HCT116 (cell line): ENCODE data around the gene USP12. TPM values are rescaled to one million over a fixed set of nuclear protein-coding genes. Genes with fewer than 3 reads are reported as not detected.

Experiments used
- ATAC-seq: fragments of 200-7000 bp; cut with Tn5 transposase; 2 replicates; pipeline ENCODE4 v1.9.1; 2020; ENCODE audit warnings: mild to moderate bottlenecking, moderate library complexity
- BruUV-seq: library from RNA; stranded (reverse); fragments of 400-500 nt; replicated peaks from 2 replicates; lab custom pipeline; 2021; lab: Mats Ljungman, UMichigan
- CTCF ChIA-PET: fragments of 300-600 bp; sonication (Branson Sonifier 250); formaldehyde crosslinking; loops from one replicate; lab custom pipeline; 2021; ENCODE audit warnings: antibody characterized with exemption; lab: Charles Lee
- POLR2A ChIA-PET: fragments of 300-600, 350-600 bp; sonication (Branson Sonifier 250); formaldehyde crosslinking; loops from one replicate; lab custom pipeline; 2021; ENCODE audit warnings: antibody characterized with exemption; lab: Charles Lee
- RAD21 ChIA-PET, 2 experiments: fragments of 300-600 bp; sonication (Branson Sonifier 250); formaldehyde crosslinking; loops; one replicate each; lab custom pipeline; 2023; ENCODE audit warnings: low total read pairs in 2 of 2; ENCODE audit not compliant: uncharacterized antibody in 2 of 2, unreplicated experiment in 2 of 2, low non-redundant PET in 1 of 2; lab: Charles Lee
- DNase-seq: peaks from one replicate; pipeline ENCODE4 v3.0.0-alpha.2; 2010; ENCODE audit warnings: low read depth, low spot score
- H2AFZ ChIP-seq: fragments of 200-600 bp; shearing (Covaris generic), sonication (generic); 2 replicates; pipeline ENCODE4 v1.6.1; 2017; ENCODE audit warnings: low read depth, mixed run types, mixed read lengths, antibody characterized with exemption, low read length; ENCODE audit not compliant: poor library complexity, severe bottlenecking
- H3K27ac ChIP-seq: 2 replicates; pipeline ENCODE4 v1.5.1; 2012; ENCODE audit warnings: low read depth, low read length
- H3K27me3 ChIP-seq: fragments of 200-600 bp; sonication (generic); 2 replicates; pipeline ENCODE4 v1.6.1; 2016; ENCODE audit warnings: mixed run types, low read length, mixed read lengths; ENCODE audit not compliant: insufficient read depth
- H3K36me3 ChIP-seq, 2 experiments: fragments of 200-500 bp in 1 of 2; fragments of 200-600 bp in 1 of 2; sonication (Bioruptor generic) in 1 of 2; sonication (generic) in 1 of 2; 2 replicates each; pipeline versions ENCODE4 v1.5.1 to v1.6.1; 2014 to 2016; ENCODE audit warnings: low read length in 2 of 2, inconsistent platforms in 1 of 2, mixed read lengths in 1 of 2, mixed run types in 1 of 2; ENCODE audit not compliant: insufficient read depth in 2 of 2, control insufficient read depth in 1 of 2
- H3K4me1 ChIP-seq, 2 experiments: fragments of 200-600 bp in 1 of 2; sonication (generic) in 1 of 2; 2 replicates each; pipeline versions ENCODE4 v1.5.1 to v1.6.1; 2012 to 2017; ENCODE audit warnings: low read length in 2 of 2, inconsistent platforms in 1 of 2, mild to moderate bottlenecking in 1 of 2, mixed read lengths in 1 of 2, mixed run types in 1 of 2, moderate library complexity in 1 of 2; ENCODE audit not compliant: insufficient read depth in 2 of 2, control insufficient read depth in 1 of 2
- H3K4me2 ChIP-seq: fragments of 200-600 bp; sonication (generic); 2 replicates; pipeline ENCODE4 v1.6.1; 2017; ENCODE audit warnings: mixed run types, low read length, mixed read lengths
- H3K4me3 ChIP-seq, 2 experiments: fragments of 200-600 bp in 1 of 2; sonication (generic) in 1 of 2; replicated peaks in 1 of 2; 2 replicates each; pipeline ENCODE4 v1.5.1; 2011 to 2016; ENCODE audit warnings: low read length in 2 of 2, control low read depth in 1 of 2, low read depth in 1 of 2, mild to moderate bottlenecking in 1 of 2, mixed read lengths in 1 of 2, mixed run types in 1 of 2
- H3K79me2 ChIP-seq: fragments of 200-600 bp; sonication (generic); 2 replicates; pipeline ENCODE4 v1.6.1; 2017; ENCODE audit warnings: mild to moderate bottlenecking, mixed run types, low read length, moderate library complexity, mixed read lengths; ENCODE audit not compliant: insufficient read depth
- H3K9ac ChIP-seq: fragments of 200-600 bp; sonication (generic); 2 replicates; pipeline ENCODE4 v1.6.1; 2016; ENCODE audit warnings: low read length, mixed read lengths
- H3K9me2 ChIP-seq: fragments of 200-600 bp; sonication (generic), shearing (Covaris generic); 2 replicates; pipeline ENCODE4 v1.6.1; 2017; ENCODE audit warnings: mixed run types, mild to moderate bottlenecking, moderate library complexity; ENCODE audit not compliant: insufficient read depth
- H3K9me3 ChIP-seq, 2 experiments: fragments of 200-500 bp in 1 of 2; fragments of 200-600 bp in 1 of 2; sonication (Bioruptor generic) in 1 of 2; sonication (generic) in 1 of 2; 2 replicates each; pipeline ENCODE4 v1.6.1; 2014 to 2017; ENCODE audit warnings: low read length in 2 of 2, mixed read lengths in 2 of 2, inconsistent platforms in 1 of 2, low read depth in 1 of 2, mild to moderate bottlenecking in 1 of 2, mixed run types in 1 of 2, moderate library complexity in 1 of 2; ENCODE audit not compliant: control insufficient read depth in 1 of 2, insufficient read depth in 1 of 2
- H4K20me1 ChIP-seq: fragments of 200-600 bp; sonication (generic), shearing (Covaris generic); 2 replicates; pipeline ENCODE4 v1.6.1; 2017; ENCODE audit warnings: mixed run types, mild to moderate bottlenecking, moderate library complexity; ENCODE audit not compliant: insufficient read depth
- CBX3 ChIP-seq: IDR thresholded peaks from 2 replicates; pipeline ENCODE4 v1.6.1; 2012; ENCODE audit warnings: low read depth
- EZH2 ChIP-seq: fragments of 200-600 bp; sonication (generic); IDR thresholded peaks from 2 replicates; pipeline ENCODE4 v1.6.1; 2017; ENCODE audit warnings: antibody characterized with exemption, mixed run types
- EZH2phosphoT487 ChIP-seq: fragments of 200-600 bp; IDR thresholded peaks from 2 replicates; pipeline ENCODE4 v1.6.1; 2018; ENCODE audit warnings: antibody characterized with exemption, borderline replicate concordance
- FOSL1 ChIP-seq: IDR thresholded peaks from 2 replicates; pipeline ENCODE4 v1.6.1; 2012; ENCODE audit warnings: low read depth
- JUND ChIP-seq: IDR thresholded peaks from 2 replicates; pipeline ENCODE4 v1.6.1; 2012
- POLR2AphosphoS5 ChIP-seq: IDR thresholded peaks from 2 replicates; pipeline ENCODE4 v1.6.1; 2011; ENCODE audit warnings: mild to moderate bottlenecking, low read depth, low read length, moderate library complexity
- RAD21 ChIP-seq: IDR thresholded peaks from 2 replicates; pipeline ENCODE4 v1.6.1; 2012; ENCODE audit warnings: low read depth, mild to moderate bottlenecking
- SIN3A ChIP-seq: IDR thresholded peaks from 2 replicates; pipeline ENCODE4 v1.6.1; 2012; ENCODE audit warnings: low read depth
- SRF ChIP-seq: IDR thresholded peaks from 2 replicates; pipeline ENCODE4 v1.6.1; 2012; ENCODE audit warnings: low read depth
- TCF7L2 ChIP-seq: IDR thresholded peaks from 2 replicates; pipeline ENCODE4 v1.7.0; 2011; ENCODE audit warnings: borderline replicate concordance, inconsistent platforms; ENCODE audit not compliant: insufficient read depth, insufficient read length; ENCODE audit errors: extremely low read depth
- ZFX ChIP-seq: fragments of 450-650 bp; IDR thresholded peaks from 2 replicates; pipeline ENCODE4 v1.6.1; 2017
- intact Hi-C: fragments of 100-400 bp; cut with micrococcal nuclease; formaldehyde crosslinking; loops from 2 replicates; pipeline ENCODE4 v1.10.0; 2022
- total RNA-seq: library from RNA; stranded (reverse); gene quantifications from one replicate; pipeline ENCODE4 v1.2.1, GENCODE V29; 2021; ENCODE audit not compliant: unreplicated experiment
- TF ChIP-seq, protein P1 (sequence below), 3 experiments: fragments of 200-600 bp in 1 of 3; sonication (generic) in 1 of 3; IDR thresholded peaks in 2 of 3; conservative IDR thresholded peaks in 1 of 3; 2 replicates each; pipeline ENCODE4 v1.5.1; 2012 to 2017; ENCODE audit warnings: low read depth in 2 of 3, low read length in 2 of 3, antibody characterized with exemption in 1 of 3, borderline replicate concordance in 1 of 3, control low read depth in 1 of 3, mild to moderate bottlenecking in 1 of 3, mixed read lengths in 1 of 3, mixed run types in 1 of 3, moderate library complexity in 1 of 3; ENCODE audit not compliant: insufficient read depth in 1 of 3
- TF ChIP-seq, protein P2 (sequence below): IDR thresholded peaks from 2 replicates; pipeline ENCODE4 v1.6.1; 2012
- TF ChIP-seq, protein P3 (sequence below): IDR thresholded peaks from 2 replicates; pipeline ENCODE4 v1.6.1; 2012; ENCODE audit warnings: low read depth

Gene USP12
- total RNA-seq, 1 experiment from 2014 or later, result 28.3 TPM

DNA sequence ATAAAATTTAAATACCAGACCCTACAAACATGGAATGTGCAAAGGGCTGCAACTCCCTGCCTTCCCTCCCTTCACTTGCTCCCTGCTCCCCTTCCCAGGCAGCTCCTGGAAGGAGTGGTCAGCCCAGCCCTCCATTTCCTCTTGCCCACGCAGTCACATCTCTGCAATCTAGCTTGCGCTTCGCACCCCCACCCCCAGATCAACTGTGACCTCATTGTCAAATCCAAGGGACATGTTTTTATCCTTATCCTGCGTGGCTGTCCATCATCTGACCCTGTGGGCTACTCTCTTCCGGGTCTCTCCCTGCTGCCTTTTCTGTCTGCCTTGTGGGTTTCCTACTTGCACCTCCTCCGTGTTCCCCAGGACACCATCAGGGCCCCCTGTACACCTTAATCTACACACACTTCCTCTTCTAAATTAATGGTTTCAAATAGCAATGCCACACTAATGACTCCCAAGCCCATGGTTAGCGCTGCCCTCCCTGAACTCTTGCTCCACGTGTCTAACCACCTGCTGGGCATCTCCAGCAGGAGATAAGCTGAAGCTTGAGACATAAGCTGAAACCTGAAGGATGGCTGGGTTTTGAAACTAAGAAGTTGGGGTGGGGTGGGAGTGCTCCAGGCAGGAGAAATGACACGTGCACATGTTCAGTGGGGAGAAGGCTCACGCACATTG is 118.3 kb downstream of the USP12 start:
- intact Hi-C loops, result no loop called here
- H3K27ac ChIP-seq, result no peak overlapping the region
- POLR2A ChIA-PET, result interaction anchor here (1.1 kb wide), 1 partner anchor 10 kb away, joined by 3 read pairs; no protein-coding TSS in a partner anchor

DNA sequence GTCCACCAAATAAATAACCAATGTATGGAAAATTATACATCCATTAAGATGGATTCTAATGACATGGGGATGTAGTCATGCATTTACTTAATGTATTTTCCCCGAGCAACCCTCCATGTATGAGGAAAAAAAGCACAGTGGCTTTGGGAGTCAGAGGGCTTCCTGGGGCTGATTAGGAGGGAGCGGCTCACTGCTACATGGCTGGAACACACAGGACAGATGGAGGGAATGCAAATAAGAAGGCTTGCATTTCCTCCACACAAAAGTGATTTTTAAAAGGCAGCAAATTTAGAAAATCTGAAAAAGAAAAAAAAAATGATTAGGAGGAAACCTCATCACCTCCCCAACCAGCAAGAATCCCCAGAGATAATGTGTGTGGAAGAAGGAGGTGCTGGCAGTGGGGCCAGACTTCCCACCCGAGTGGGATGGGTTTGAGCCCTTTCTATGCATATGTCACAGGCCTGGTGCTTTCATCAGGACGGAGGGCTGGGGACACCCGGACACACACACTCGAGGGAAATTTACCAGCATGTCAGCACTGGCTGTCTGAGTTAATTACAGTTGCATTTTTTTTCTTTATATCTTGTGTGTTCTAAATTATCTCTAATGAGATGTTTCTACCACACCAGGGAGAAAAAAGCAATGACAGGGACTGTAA is 118.9 kb downstream of the USP12 start:
- no peak overlapping the region for H3K4me2 ChIP-seq
- intact Hi-C loops, result no loop called here
- H3K9me3 ChIP-seq, result 0 out of 4 replicates have a peak, but pooled peaks cover 0 to 4% of the 10 kb centered on the region in 2 experiments
- no peak overlapping the region for H3K9ac ChIP-seq
- RAD21 ChIA-PET, result no interaction called here
- CTCF ChIA-PET, result no interaction called here
- H3K79me2 ChIP-seq, result no peaks in the 10 kb centered on the region
- H3K4me3 ChIP-seq, result no peak overlapping the region
- DNase-seq (no peak), ATAC-seq (no peak)
- H3K9me2 ChIP-seq, result no peaks in the 10 kb centered on the region
- peaks cover 16 to 32% of the 10 kb centered on the region in 2 experiments for H3K4me1 ChIP-seq
- no peaks in the 10 kb centered on the region for H3K27me3 ChIP-seq
- no TSS peak for BruUV-seq
- H4K20me1 ChIP-seq, result no peaks in the 10 kb centered on the region
- H2AFZ ChIP-seq, result no peak overlapping the region
- no peaks in the 10 kb centered on the region for H3K36me3 ChIP-seq
- POLR2A ChIA-PET, result interaction anchor here (1.1 kb wide), 1 partner anchor 10 kb away, joined by 3 read pairs; no protein-coding TSS in a partner anchor
- no peak overlapping the region for H3K27ac ChIP-seq
- TF ChIP-seq EZH2phosphoT487, result no peak
- TF ChIP-seq JUND, result no peak
- no peak for TF ChIP-seq ZFX
- no peak for TF ChIP-seq CBX3
- TF ChIP-seq RAD21, result no peak
- TF ChIP-seq, protein P1, sequence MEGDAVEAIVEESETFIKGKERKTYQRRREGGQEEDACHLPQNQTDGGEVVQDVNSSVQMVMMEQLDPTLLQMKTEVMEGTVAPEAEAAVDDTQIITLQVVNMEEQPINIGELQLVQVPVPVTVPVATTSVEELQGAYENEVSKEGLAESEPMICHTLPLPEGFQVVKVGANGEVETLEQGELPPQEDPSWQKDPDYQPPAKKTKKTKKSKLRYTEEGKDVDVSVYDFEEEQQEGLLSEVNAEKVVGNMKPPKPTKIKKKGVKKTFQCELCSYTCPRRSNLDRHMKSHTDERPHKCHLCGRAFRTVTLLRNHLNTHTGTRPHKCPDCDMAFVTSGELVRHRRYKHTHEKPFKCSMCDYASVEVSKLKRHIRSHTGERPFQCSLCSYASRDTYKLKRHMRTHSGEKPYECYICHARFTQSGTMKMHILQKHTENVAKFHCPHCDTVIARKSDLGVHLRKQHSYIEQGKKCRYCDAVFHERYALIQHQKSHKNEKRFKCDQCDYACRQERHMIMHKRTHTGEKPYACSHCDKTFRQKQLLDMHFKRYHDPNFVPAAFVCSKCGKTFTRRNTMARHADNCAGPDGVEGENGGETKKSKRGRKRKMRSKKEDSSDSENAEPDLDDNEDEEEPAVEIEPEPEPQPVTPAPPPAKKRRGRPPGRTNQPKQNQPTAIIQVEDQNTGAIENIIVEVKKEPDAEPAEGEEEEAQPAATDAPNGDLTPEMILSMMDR (IDR thresholded peaks at IDR 0.05 in 2 of 3, conservative IDR thresholded peaks at IDR 0.05 in 1 of 3; ENCODE audit: borderline replicate concordance in 1 of 3, insufficient read depth in 1 of 3, low read depth in 2 of 3, low read length in 2 of 3), result no peak
- TF ChIP-seq SRF, result no peak
- TF ChIP-seq FOSL1, result no peak
- no peak for TF ChIP-seq SIN3A
- TF ChIP-seq, protein P2, sequence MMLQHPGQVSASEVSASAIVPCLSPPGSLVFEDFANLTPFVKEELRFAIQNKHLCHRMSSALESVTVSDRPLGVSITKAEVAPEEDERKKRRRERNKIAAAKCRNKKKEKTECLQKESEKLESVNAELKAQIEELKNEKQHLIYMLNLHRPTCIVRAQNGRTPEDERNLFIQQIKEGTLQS, result no peak
- TF ChIP-seq POLR2AphosphoS5, result no peak
- no peak for TF ChIP-seq TCF7L2
- TF ChIP-seq, protein P3, sequence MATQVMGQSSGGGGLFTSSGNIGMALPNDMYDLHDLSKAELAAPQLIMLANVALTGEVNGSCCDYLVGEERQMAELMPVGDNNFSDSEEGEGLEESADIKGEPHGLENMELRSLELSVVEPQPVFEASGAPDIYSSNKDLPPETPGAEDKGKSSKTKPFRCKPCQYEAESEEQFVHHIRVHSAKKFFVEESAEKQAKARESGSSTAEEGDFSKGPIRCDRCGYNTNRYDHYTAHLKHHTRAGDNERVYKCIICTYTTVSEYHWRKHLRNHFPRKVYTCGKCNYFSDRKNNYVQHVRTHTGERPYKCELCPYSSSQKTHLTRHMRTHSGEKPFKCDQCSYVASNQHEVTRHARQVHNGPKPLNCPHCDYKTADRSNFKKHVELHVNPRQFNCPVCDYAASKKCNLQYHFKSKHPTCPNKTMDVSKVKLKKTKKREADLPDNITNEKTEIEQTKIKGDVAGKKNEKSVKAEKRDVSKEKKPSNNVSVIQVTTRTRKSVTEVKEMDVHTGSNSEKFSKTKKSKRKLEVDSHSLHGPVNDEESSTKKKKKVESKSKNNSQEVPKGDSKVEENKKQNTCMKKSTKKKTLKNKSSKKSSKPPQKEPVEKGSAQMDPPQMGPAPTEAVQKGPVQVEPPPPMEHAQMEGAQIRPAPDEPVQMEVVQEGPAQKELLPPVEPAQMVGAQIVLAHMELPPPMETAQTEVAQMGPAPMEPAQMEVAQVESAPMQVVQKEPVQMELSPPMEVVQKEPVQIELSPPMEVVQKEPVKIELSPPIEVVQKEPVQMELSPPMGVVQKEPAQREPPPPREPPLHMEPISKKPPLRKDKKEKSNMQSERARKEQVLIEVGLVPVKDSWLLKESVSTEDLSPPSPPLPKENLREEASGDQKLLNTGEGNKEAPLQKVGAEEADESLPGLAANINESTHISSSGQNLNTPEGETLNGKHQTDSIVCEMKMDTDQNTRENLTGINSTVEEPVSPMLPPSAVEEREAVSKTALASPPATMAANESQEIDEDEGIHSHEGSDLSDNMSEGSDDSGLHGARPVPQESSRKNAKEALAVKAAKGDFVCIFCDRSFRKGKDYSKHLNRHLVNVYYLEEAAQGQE, result no peak

More for the DNA sequence above, 118.3 kb downstream of the USP12 start:
- TF ChIP-seq EZH2, result no peak
- H3K79me2 ChIP-seq, result no peaks in the 10 kb centered on the region
- ATAC-seq, result peak; percentile 27
- RAD21 ChIA-PET, result no interaction called here
- H4K20me1 ChIP-seq, result no peaks in the 10 kb centered on the region
- CTCF ChIA-PET, result no interaction called here
- H3K36me3 ChIP-seq, result no peaks in the 10 kb centered on the region
- no peak for DNase-seq
- H2AFZ ChIP-seq, result no peak overlapping the region
- H3K4me1 ChIP-seq, result peaks cover 16 to 32% of the 10 kb centered on the region in 2 experiments
- no TSS peak for BruUV-seq
- no peaks in the 10 kb centered on the region for H3K9me2 ChIP-seq
- H3K4me2 ChIP-seq, result peak overlapping the region; percentile 58
- no peak overlapping the region for H3K4me3 ChIP-seq
- H3K9me3 ChIP-seq, result 0 out of 4 replicates have a peak, but pooled peaks cover 0 to 4% of the 10 kb centered on the region in 2 experiments
- H3K27me3 ChIP-seq, result no peaks in the 10 kb centered on the region
- H3K9ac ChIP-seq, result no peak overlapping the region
